MM.1S (cell line): Measurements from ENCODE around the gene RUNX1.

Experiments used
- EZH2 ChIP-seq: fragments of 300-600 bp; sonication (generic); optimal IDR thresholded peaks from 2 replicates; pipeline ENCODE3; 2017; ENCODE audit warnings: low read depth, mild to moderate bottlenecking, antibody characterized with exemption, low read length, mixed read lengths
- EZH2phosphoT487 ChIP-seq: fragments of 300-600 bp; sonication (generic); IDR thresholded peaks from 2 replicates; pipeline ENCODE4 v1.6.1; 2018; ENCODE audit warnings: antibody characterized with exemption, low read length
- TF ChIP-seq, protein P1 (sequence below): fragments of 300-600 bp; sonication (generic); IDR thresholded peaks from 2 replicates; pipeline ENCODE4 v1.5.1; 2016; ENCODE audit warnings: antibody characterized with exemption, low read length, mixed read lengths

DNA sequence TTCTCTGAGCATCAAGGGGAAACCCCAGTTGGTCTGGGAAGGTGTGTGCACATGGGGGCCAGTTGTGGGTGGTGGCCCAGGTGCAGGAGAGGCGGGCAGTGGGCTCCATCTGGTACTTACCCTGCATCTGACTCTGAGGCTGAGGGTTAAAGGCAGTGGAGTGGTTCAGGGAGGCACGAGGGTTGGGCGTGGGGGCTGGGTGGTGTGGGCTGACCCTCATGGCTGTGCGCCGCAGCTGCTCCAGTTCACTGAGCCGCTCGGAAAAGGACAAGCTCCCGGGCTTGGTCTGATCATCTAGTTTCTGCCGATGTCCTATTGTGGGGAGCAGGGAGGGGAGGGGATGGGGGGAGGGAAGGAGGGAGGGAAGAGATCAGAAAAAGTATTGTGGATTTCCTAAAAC lies 214.8 kb downstream of the RUNX1 start:
- TF ChIP-seq, protein P1, sequence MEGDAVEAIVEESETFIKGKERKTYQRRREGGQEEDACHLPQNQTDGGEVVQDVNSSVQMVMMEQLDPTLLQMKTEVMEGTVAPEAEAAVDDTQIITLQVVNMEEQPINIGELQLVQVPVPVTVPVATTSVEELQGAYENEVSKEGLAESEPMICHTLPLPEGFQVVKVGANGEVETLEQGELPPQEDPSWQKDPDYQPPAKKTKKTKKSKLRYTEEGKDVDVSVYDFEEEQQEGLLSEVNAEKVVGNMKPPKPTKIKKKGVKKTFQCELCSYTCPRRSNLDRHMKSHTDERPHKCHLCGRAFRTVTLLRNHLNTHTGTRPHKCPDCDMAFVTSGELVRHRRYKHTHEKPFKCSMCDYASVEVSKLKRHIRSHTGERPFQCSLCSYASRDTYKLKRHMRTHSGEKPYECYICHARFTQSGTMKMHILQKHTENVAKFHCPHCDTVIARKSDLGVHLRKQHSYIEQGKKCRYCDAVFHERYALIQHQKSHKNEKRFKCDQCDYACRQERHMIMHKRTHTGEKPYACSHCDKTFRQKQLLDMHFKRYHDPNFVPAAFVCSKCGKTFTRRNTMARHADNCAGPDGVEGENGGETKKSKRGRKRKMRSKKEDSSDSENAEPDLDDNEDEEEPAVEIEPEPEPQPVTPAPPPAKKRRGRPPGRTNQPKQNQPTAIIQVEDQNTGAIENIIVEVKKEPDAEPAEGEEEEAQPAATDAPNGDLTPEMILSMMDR = no peak
- TF ChIP-seq EZH2 = no peak
- no peak for TF ChIP-seq EZH2phosphoT487
